Thyroid gland (tissue), 4 donors: ENCODE data around the gene SLC7A10. TPM values are rescaled to one million over a fixed set of nuclear protein-coding genes. Genes with fewer than 3 reads are reported as not detected.

ENCODE experiments used
- DNase-seq, 2 donors: peaks; one replicate each; pipeline ENCODE4 v3.0.0-alpha.2; 2019
- H3K27ac ChIP-seq, 3 donors: fragments of 200-600 bp; sonication (generic); 1 replicate in 2 of 3; 2 replicates in 1 of 3; pipeline ENCODE4 v1.5.1; 2016 to 2019; ENCODE audit warnings: mild to moderate bottlenecking in 1 of 3, moderate library complexity in 1 of 3
- H3K27me3 ChIP-seq: fragments of 200-600 bp; sonication (generic); one replicate; pipeline ENCODE4 v1.5.1; 2019
- H3K36me3 ChIP-seq, 2 donors: fragments of 200-600 bp; sonication (generic); one replicate each; pipeline ENCODE4 v1.5.1; 2016 to 2019
- H3K4me1 ChIP-seq, 2 donors: fragments of 200-600 bp; sonication (generic); one replicate each; pipeline ENCODE4 v1.5.1; 2017 to 2019
- H3K4me3 ChIP-seq, 3 donors: fragments of 200-600 bp; sonication (generic); replicated peaks in 1 of 3; 1 replicate in 2 of 3; 2 replicates in 1 of 3; pipeline ENCODE4 v1.5.1; 2016; ENCODE audit warnings: mild to moderate bottlenecking in 1 of 3
- H3K9me3 ChIP-seq: fragments of 200-600 bp; sonication (generic); one replicate; pipeline ENCODE4 v1.5.1; 2017
- POLR2A ChIP-seq, 2 donors: fragments of 450-650 bp; IDR thresholded peaks; one replicate each; pipeline ENCODE4 v1.6.1; 2017; ENCODE audit warnings: antibody characterized with exemption in 2 of 2, mild to moderate bottlenecking in 2 of 2, moderate library complexity in 1 of 2
- WGBS, 2 donors: methylation state at CpG; one replicate each; pipeline ENCODE4 v1.1.5; 2017; 5-methylcytosine and 5-hydroxymethylcytosine counted together
- intact Hi-C: fragments of 100-400 bp; cut with DNase I; formaldehyde crosslinking; loops from one replicate; pipeline ENCODE4 v1.15.1; 2023
- total RNA-seq, 4 donors: library from RNA; depleted of rRNA; stranded (reverse); fragments of >200 nt; gene quantifications; one replicate each; pipeline ENCODE4 v1.2.3, GENCODE V29; 2016
- TF ChIP-seq, protein P1 (sequence below), 6 experiments: fragments of 200-600 bp in 3 of 6; fragments of 450-650 bp in 3 of 6; sonication (generic) in 3 of 6; IDR thresholded peaks; one replicate each; pipeline ENCODE4 v1.5.1; 2016 to 2019; ENCODE audit warnings: antibody characterized with exemption in 6 of 6, mild to moderate bottlenecking in 2 of 6, inconsistent platforms in 1 of 6, moderate library complexity in 1 of 6

The SLC7A10 gene
- total RNA-seq, 4 donors from 2014 or later = 0.29 to 2.7 (median 0.78) TPM

DNA sequence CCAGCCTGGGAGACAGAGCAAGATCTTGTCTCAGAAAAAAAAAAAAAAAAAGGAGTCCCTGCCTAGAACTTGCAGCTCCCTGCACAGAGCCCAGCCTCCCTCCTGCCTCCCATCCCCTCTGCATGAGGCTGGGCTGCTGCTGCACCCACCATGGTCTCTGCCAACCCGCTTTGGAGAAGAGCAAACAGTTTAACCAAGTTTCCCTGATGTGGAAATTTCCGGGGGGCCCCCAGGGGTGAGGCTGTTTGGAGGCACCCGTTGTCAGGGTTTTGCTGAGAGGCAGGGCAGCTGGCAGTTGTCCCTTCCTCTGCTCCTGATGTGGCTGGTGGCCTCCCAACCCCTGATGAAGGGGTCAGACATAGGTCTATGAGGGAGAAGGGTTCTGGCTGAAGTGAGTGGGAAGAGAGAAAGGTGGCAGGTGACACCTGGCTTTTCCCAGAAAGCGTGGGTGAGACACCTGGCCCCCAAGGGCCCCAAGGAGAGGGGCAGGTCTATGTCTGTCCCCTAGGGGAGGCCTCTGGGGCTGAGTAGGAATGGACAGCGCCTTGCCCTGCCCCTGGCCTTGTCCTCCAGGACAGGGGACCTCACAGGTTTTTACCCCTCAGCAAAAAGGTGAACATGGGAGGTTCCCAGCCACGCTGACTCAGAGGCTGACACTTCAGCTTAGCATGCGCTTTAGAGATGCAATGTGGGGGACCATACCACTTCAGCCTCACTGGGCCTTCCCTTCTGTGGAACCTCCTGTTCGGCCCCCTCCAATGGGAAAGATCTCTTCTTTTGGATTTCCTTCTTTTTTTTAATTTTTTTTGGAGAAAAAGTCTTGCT is 26.0 kb downstream of the SLC7A10 start:
- no peak overlapping the region for H3K27ac ChIP-seq
- H3K4me1 ChIP-seq = peaks cover 8% of the 10 kb centered on the region in 2 donors
- TF ChIP-seq, protein P1, sequence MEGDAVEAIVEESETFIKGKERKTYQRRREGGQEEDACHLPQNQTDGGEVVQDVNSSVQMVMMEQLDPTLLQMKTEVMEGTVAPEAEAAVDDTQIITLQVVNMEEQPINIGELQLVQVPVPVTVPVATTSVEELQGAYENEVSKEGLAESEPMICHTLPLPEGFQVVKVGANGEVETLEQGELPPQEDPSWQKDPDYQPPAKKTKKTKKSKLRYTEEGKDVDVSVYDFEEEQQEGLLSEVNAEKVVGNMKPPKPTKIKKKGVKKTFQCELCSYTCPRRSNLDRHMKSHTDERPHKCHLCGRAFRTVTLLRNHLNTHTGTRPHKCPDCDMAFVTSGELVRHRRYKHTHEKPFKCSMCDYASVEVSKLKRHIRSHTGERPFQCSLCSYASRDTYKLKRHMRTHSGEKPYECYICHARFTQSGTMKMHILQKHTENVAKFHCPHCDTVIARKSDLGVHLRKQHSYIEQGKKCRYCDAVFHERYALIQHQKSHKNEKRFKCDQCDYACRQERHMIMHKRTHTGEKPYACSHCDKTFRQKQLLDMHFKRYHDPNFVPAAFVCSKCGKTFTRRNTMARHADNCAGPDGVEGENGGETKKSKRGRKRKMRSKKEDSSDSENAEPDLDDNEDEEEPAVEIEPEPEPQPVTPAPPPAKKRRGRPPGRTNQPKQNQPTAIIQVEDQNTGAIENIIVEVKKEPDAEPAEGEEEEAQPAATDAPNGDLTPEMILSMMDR (IDR thresholded peaks at IDR 0.05) = no peak
- no peak for TF ChIP-seq POLR2A (IDR thresholded peaks at IDR 0.05)
- H3K27me3 ChIP-seq = no peaks in the 10 kb centered on the region
- H3K36me3 ChIP-seq = peaks cover 0 to 2% of the 10 kb centered on the region in 2 donors
- 82 to 83% methylated on average over 8 of the region's 8 CpGs for WGBS, 2 donors
- H3K4me3 ChIP-seq = no peak overlapping the region
- no peak for DNase-seq
- intact Hi-C loops = no loop called here
- no peaks in the 10 kb centered on the region for H3K9me3 ChIP-seq

- Histone ChIP-seq H3K4me1 (peaks cover 8% of the 10 kb centered on the region in 2 donors), H3K9me3 (no peaks in the 10 kb centered on the region), H3K36me3 (peaks cover 0 to 2% of the 10 kb centered on the region in 2 donors), H3K27ac (no peak overlapping the region), H3K4me3 (no peak overlapping the region), H3K27me3 (no peaks in the 10 kb centered on the region)
- 96 to 100% methylated on average over 2 to 6 of the region's 7 CpGs for WGBS, 2 donors
- intact Hi-C loops = no loop called here
- DNase-seq = no peak
- TF ChIP-seq, protein P1 (IDR thresholded peaks at IDR 0.05) = no peak
- TF ChIP-seq POLR2A (IDR thresholded peaks at IDR 0.05) = no peak
Measured at GRCh38 chr19:33198169-33198568, 27.5 kb downstream of the SLC7A10 start.

DNA sequence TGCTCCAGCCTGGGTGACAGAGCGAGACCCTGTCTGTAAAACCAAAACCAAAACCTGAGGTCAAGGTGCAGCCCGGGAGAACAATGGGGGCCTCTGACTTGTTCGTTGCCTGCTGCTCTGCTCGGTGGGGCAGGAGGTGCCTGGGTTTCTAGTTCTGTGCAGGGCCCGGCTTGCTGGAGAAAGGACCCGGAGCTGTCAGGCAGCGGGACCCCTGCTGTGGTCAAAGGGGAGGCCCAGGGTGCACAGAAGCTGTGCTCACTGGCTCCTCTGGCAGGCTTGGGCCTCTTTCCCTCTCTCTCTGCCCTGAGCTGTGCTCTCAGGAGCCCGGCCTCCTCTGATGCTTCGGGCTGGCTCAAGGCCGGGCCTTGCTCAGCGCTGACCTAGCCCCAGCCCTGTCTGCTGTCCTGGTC is 28.1 kb downstream of the SLC7A10 start:
- H3K36me3 ChIP-seq = no peaks in the 10 kb centered on the region
- intact Hi-C loops = no loop called here
- TF ChIP-seq, protein P1 (IDR thresholded peaks at IDR 0.05) = no peak
- no peak for TF ChIP-seq POLR2A (IDR thresholded peaks at IDR 0.05)
- H3K4me1 ChIP-seq = peaks cover 8% of the 10 kb centered on the region in 2 donors
- H3K4me3 ChIP-seq = no peak overlapping the region
- H3K27ac ChIP-seq = no peak overlapping the region
- H3K9me3 ChIP-seq = no peaks in the 10 kb centered on the region
- DNase-seq = no peak
- WGBS, 2 donors = 86 to 96% methylated on average over 8 to 10 of the region's 11 CpGs
- no peaks in the 10 kb centered on the region for H3K27me3 ChIP-seq

DNA sequence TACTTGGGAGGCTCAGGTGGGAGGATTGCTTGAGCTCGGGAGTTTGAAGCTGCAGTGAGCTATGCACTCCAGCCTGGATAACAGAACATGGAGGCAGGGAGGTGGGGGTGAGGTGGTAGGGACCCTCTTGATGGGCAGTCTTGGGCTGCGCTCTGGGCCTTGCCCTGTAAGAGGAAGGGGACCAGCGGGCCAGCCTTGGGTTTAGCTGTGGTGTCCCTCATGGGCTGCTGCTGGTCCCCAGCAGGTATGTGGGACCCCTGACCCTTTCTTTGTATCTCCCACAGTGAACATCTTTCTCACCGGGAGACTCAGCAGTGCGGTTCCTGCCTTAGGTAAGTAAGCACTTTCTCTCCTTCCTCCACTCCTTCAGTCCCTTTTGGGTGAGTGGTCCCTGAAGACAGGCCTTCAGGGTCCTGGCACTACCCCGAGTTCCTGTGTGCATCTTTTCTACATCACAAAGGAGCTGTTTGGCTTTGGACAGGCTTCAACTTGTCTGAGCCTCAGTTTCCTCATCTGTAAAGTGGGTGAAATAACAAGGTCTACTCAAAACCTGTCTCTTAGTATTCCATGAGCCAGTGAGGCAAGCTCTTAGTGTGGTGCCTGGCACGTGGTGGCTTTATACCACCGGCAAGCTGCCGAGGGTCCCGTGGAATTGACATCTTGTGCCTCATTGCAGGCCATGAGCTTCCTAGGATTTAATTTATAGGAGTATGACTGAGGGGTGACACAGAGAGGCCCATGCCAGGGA is 29.0 kb downstream of the SLC7A10 start:
- H3K27me3 ChIP-seq = no peaks in the 10 kb centered on the region
- H3K9me3 ChIP-seq = no peaks in the 10 kb centered on the region
- H3K36me3 ChIP-seq = no peaks in the 10 kb centered on the region
- H3K4me1 ChIP-seq = peaks cover 8% of the 10 kb centered on the region in 2 donors
- no peak for DNase-seq
- TF ChIP-seq POLR2A (IDR thresholded peaks at IDR 0.05) = no peak
- TF ChIP-seq, protein P1 (IDR thresholded peaks at IDR 0.05) = no peak
- H3K27ac ChIP-seq = no peak overlapping the region
- no peak overlapping the region for H3K4me3 ChIP-seq
- intact Hi-C loops = no loop called here
- 92 to 95% methylated on average over 10 of the region's 10 CpGs for WGBS, 2 donors
